Naive B cell (primary cell): ENCODE measurements around the gene MAP4K4. TPM values are rescaled to one million over a fixed set of nuclear protein-coding genes. Genes with fewer than 3 reads are reported as not detected.

Source experiments
- ATAC-seq, 2 donors: fragments of 150-1000 bp; cut with Tn5 transposase; 2 replicates each; pipeline ENCODE4 v1.10.0; 2021; ENCODE audit warnings: low read depth in 2 of 2, mild to moderate bottlenecking in 2 of 2, moderate library complexity in 2 of 2
- DNase-seq: peaks from one replicate; pipeline ENCODE4 v3.0.0; 2022
- H3K27ac Mint-ChIP-seq, 6 donors: one replicate each; pipeline ENCODE4 v1.8.0; 2020 to 2022; ENCODE audit warnings: mild to moderate bottlenecking in 6 of 6, mixed read lengths in 6 of 6, moderate library complexity in 5 of 6, inconsistent platforms in 2 of 6
- H3K27me3 Mint-ChIP-seq, 3 donors: one replicate each; pipeline ENCODE4 v1.8.0; 2021 to 2022; ENCODE audit warnings: mixed read lengths in 3 of 3, mild to moderate bottlenecking in 1 of 3
- H3K36me3 Mint-ChIP-seq, 2 donors: one replicate each; pipeline ENCODE4 v1.8.0; 2020 to 2022; ENCODE audit warnings: mixed read lengths in 2 of 2, inconsistent platforms in 1 of 2, mild to moderate bottlenecking in 1 of 2
- H3K4me1 Mint-ChIP-seq, 3 donors: one replicate each; pipeline ENCODE4 v1.8.0; 2020 to 2022; ENCODE audit warnings: mixed read lengths in 3 of 3, inconsistent platforms in 1 of 3, mild to moderate bottlenecking in 1 of 3, moderate library complexity in 1 of 3
- H3K4me3 Mint-ChIP-seq, 8 donors: one replicate each; pipeline ENCODE4 v1.8.0; 2020 to 2022; ENCODE audit warnings: mild to moderate bottlenecking in 8 of 8, mixed read lengths in 8 of 8, moderate library complexity in 8 of 8, inconsistent platforms in 2 of 8
- H3K9me3 Mint-ChIP-seq, 7 donors: one replicate each; pipeline ENCODE4 v1.8.0; 2020 to 2022; ENCODE audit warnings: mixed read lengths in 7 of 7, mild to moderate bottlenecking in 5 of 7, inconsistent platforms in 2 of 7, moderate library complexity in 1 of 7
- polyA plus RNA-seq, 6 donors: library from polyadenylated mRNA; unstranded; fragments of 300-500 nt; fragmentation: Illumina TruSeq; gene quantifications; one replicate each; pipeline ENCODE4 v1.2.3, GENCODE V29; 2021; ENCODE audit warnings: low read depth in 6 of 6

MAP4K4 gene
- polyA plus RNA-seq, 6 donors from 2014 or later, result 11.8 to 36.0 (median 20.3) TPM

DNA sequence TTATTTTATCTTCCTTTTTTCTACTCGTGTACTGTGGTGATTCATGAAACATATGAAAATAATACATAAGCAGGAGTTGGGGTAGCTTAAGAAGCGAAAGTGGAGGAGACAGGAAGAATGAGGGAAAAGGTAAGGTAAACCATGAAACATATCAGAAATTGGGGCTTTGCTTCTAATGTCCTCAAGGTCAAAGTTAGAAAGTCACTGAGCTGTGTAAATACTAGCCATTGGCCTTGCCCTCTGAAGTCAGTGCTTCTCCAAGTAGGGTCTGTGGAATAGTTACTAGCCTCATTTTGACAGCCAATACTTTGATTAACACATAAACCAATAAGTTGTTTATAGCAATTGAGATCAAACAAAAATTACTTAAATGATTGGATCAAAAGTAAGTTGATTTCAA lies 117.2 kb downstream of the MAP4K4 start:
- H3K27ac Mint-ChIP-seq, result peak overlapping the region in 2 of 6 donors; percentile 81 to 86
- no peak for DNase-seq
- H3K4me3 Mint-ChIP-seq, result no peak overlapping the region
- peaks cover 70 to 85% (median 77%) of the 10 kb centered on the region in 3 donors for H3K4me1 Mint-ChIP-seq
- no peaks in the 10 kb centered on the region for H3K27me3 Mint-ChIP-seq
- no peak for ATAC-seq
- no peaks in the 10 kb centered on the region for H3K9me3 Mint-ChIP-seq
- H3K36me3 Mint-ChIP-seq, result peaks cover 0 to 7% of the 10 kb centered on the region in 2 donors

GRCh38 chr2:101815154-101815553 lies 117.6 kb downstream of the MAP4K4 start:
- Mint-ChIP-seq H3K27ac (peak overlapping the region in 1 of 6 donors; percentile 12), H3K36me3 (peaks cover 0 to 7% of the 10 kb centered on the region in 2 donors), H3K4me3 (no peak overlapping the region)

DNA sequence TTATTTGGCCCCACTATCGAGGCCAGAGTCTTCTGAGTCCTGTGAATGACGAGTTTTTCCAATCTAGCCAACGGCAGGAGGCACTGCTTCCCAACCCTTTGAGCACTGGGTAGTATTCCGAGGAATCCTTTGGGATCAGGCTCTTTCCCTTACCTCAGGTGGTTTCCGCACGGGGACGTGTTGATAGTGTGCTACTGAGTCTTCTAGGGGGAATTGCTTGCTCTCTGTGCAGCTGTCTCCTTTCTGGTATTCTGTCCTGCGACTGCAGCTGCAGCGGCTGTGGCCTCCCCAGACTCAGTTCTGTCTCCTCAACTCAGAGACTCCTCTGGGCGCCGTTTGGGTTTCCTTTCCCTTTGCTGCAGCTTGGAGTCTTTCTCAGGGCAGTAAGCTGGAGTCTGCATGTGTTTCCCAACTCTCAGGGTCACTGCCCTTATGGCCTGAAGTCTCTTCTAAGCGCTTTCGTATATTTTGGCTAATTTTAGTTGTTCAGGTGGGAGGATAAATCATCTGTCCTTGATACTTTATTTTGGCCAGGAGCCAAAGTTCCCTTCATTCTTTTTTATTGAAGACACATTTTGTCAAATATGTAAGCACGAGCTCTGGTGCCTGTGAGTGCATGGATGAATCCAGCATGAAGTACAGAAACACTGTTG lies 118.4 kb downstream of the MAP4K4 start:
- no peaks in the 10 kb centered on the region for H3K27me3 Mint-ChIP-seq
- ATAC-seq (no peak), DNase-seq (no peak)
- peaks cover 0 to 7% of the 10 kb centered on the region in 2 donors for H3K36me3 Mint-ChIP-seq
- peaks cover 75 to 89% (median 83%) of the 10 kb centered on the region in 3 donors for H3K4me1 Mint-ChIP-seq
- no peaks in the 10 kb centered on the region for H3K9me3 Mint-ChIP-seq
- peak overlapping the region in 1 of 8 donors; percentile 24 for H3K4me3 Mint-ChIP-seq
- H3K27ac Mint-ChIP-seq, result peak overlapping the region in 5 of 6 donors; percentile 62 to 91 (median 64)

More at GRCh38 chr2:101815154-101815553, 117.6 kb downstream of the MAP4K4 start:
- H3K4me1 Mint-ChIP-seq, result peaks cover 72 to 86% (median 79%) of the 10 kb centered on the region in 3 donors
- DNase-seq, result no peak
- H3K9me3 Mint-ChIP-seq, result no peaks in the 10 kb centered on the region
- H3K27me3 Mint-ChIP-seq, result no peaks in the 10 kb centered on the region
- no peak for ATAC-seq

- H3K9me3 Mint-ChIP-seq, result no peaks in the 10 kb centered on the region
- peaks cover 74 to 92% (median 85%) of the 10 kb centered on the region in 3 donors for H3K4me1 Mint-ChIP-seq
- peak overlapping the region in 4 of 6 donors; percentile 62 to 91 (median 70) for H3K27ac Mint-ChIP-seq
- peak overlapping the region in 2 of 8 donors; percentile 8 to 63 for H3K4me3 Mint-ChIP-seq
- peaks cover 0 to 2% of the 10 kb centered on the region in 2 donors for H3K36me3 Mint-ChIP-seq
- no peaks in the 10 kb centered on the region for H3K27me3 Mint-ChIP-seq
- ATAC-seq (no peak), DNase-seq (no peak)
Observed at GRCh38 chr2:101816598-101816997, 119.1 kb downstream of the MAP4K4 start.

GRCh38 chr2:101817481-101817880 lies 120.0 kb downstream of the MAP4K4 start:
- no peaks in the 10 kb centered on the region for H3K36me3 Mint-ChIP-seq
- H3K9me3 Mint-ChIP-seq, result no peaks in the 10 kb centered on the region
- no peak for ATAC-seq
- H3K4me3 Mint-ChIP-seq, result peak overlapping the region in 2 of 8 donors; percentile 16 to 26
- peak overlapping the region in 5 of 6 donors; percentile 30 to 85 (median 75) for H3K27ac Mint-ChIP-seq
- H3K27me3 Mint-ChIP-seq, result no peaks in the 10 kb centered on the region
- DNase-seq, result no peak
- peaks cover 67 to 87% (median 79%) of the 10 kb centered on the region in 3 donors for H3K4me1 Mint-ChIP-seq

- Mint-ChIP-seq H3K36me3 (no peaks in the 10 kb centered on the region), H3K4me3 (peak overlapping the region in 2 of 8 donors; percentile 5 to 59), H3K4me1 (peaks cover 73 to 92% (median 81%) of the 10 kb centered on the region in 3 donors), H3K27ac (peak overlapping the region in 5 of 6 donors; percentile 41 to 86 (median 73)), H3K9me3 (no peaks in the 10 kb centered on the region), H3K27me3 (no peaks in the 10 kb centered on the region)
- no peak for DNase-seq
- ATAC-seq, result no peak
Observed at GRCh38 chr2:101818531-101819451, 121.3 kb downstream of the MAP4K4 start.

GRCh38 chr2:101820519-101820918 lies 123.0 kb downstream of the MAP4K4 start:
- ATAC-seq (no peak), DNase-seq (no peak)
- peaks cover 62 to 77% (median 70%) of the 10 kb centered on the region in 3 donors for H3K4me1 Mint-ChIP-seq
- no peak overlapping the region for H3K4me3 Mint-ChIP-seq
- no peaks in the 10 kb centered on the region for H3K36me3 Mint-ChIP-seq
- H3K27me3 Mint-ChIP-seq, result no peaks in the 10 kb centered on the region
- no peaks in the 10 kb centered on the region for H3K9me3 Mint-ChIP-seq
- peak overlapping the region in 5 of 6 donors; percentile 2 to 76 (median 54) for H3K27ac Mint-ChIP-seq

GRCh38 chr2:101821059-101821805 lies 123.7 kb downstream of the MAP4K4 start:
- peak overlapping the region in 4 of 6 donors; percentile 2 to 40 (median 22) for H3K27ac Mint-ChIP-seq
- ATAC-seq (no peak), DNase-seq (no peak)
- H3K4me3 Mint-ChIP-seq, result no peak overlapping the region
- no peaks in the 10 kb centered on the region for H3K27me3 Mint-ChIP-seq
- H3K4me1 Mint-ChIP-seq, result peaks cover 55 to 70% (median 63%) of the 10 kb centered on the region in 3 donors
- no peaks in the 10 kb centered on the region for H3K36me3 Mint-ChIP-seq
- H3K9me3 Mint-ChIP-seq, result no peaks in the 10 kb centered on the region

- DNase-seq (no peak), ATAC-seq (no peak)
- peak overlapping the region in 1 of 6 donors; percentile 16 for H3K27ac Mint-ChIP-seq
- H3K4me1 Mint-ChIP-seq, result peaks cover 48 to 70% (median 60%) of the 10 kb centered on the region in 3 donors
- H3K4me3 Mint-ChIP-seq, result no peak overlapping the region
- H3K9me3 Mint-ChIP-seq, result no peaks in the 10 kb centered on the region
- H3K36me3 Mint-ChIP-seq, result peaks cover 2% of the 10 kb centered on the region in 2 donors
- H3K27me3 Mint-ChIP-seq, result no peaks in the 10 kb centered on the region
Observed at GRCh38 chr2:101821828-101822458, 124.4 kb downstream of the MAP4K4 start.

GRCh38 chr2:101823347-101823791 lies 125.9 kb downstream of the MAP4K4 start:
- DNase-seq, result peak; percentile 54
- peak overlapping the region in 2 of 8 donors; percentile 15 to 67 for H3K4me3 Mint-ChIP-seq
- peaks cover 46 to 69% (median 60%) of the 10 kb centered on the region in 3 donors for H3K4me1 Mint-ChIP-seq
- ATAC-seq, result peak; percentile 91 to 92
- H3K9me3 Mint-ChIP-seq, result no peaks in the 10 kb centered on the region
- H3K36me3 Mint-ChIP-seq, result peaks cover 5 to 8% of the 10 kb centered on the region in 2 donors
- H3K27me3 Mint-ChIP-seq, result no peaks in the 10 kb centered on the region
- peak overlapping the region in 5 of 6 donors; percentile 14 to 89 (median 71) for H3K27ac Mint-ChIP-seq

DNA sequence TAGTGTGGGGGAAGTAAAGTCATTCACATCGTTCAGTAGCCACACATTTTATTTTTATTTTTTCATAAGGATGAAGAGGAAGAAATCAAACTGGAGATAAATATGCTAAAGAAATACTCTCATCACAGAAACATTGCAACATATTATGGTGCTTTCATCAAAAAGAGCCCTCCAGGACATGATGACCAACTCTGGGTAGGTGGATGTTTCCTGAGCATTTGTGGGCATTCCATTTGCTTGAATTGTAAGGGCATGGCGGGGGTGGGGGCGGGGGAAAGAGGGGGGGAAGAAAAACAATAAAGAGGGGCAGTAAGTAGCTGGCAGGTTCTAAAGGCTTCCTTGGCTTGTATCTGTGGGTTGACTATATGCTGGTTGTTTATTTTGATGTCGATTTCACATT lies 126.4 kb downstream of the MAP4K4 start:
- Mint-ChIP-seq H3K27ac (peak overlapping the region in 2 of 6 donors; percentile 14 to 71), H3K4me3 (no peak overlapping the region), H3K27me3 (no peaks in the 10 kb centered on the region), H3K4me1 (peaks cover 43 to 69% (median 62%) of the 10 kb centered on the region in 3 donors), H3K9me3 (no peaks in the 10 kb centered on the region), H3K36me3 (peaks cover 5 to 8% of the 10 kb centered on the region in 2 donors)
- no peak for ATAC-seq
- no peak for DNase-seq

DNA sequence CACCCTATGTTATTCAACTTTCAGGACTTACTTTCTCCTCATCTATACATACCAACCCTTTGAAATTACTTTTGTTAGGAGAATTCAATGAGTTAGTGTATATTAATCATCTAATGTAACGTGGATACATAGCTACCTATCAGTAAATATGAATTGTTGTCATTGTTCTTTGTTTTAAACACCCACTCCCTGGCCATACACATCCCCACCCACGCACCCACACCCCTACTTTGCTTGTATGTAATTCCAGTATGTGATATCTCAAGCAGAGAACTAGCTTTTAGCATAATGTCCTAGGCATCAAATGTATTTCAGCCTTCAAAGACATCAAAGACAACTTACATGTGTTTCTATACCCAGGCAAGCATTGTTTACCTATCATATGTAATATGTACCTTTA lies 129.2 kb downstream of the MAP4K4 start:
- Mint-ChIP-seq H3K27ac (peak overlapping the region in 1 of 6 donors; percentile 51), H3K27me3 (no peaks in the 10 kb centered on the region), H3K4me1 (peaks cover 51 to 64% (median 63%) of the 10 kb centered on the region in 3 donors), H3K36me3 (peaks cover 15 to 17% of the 10 kb centered on the region in 2 donors), H3K4me3 (no peak overlapping the region), H3K9me3 (no peaks in the 10 kb centered on the region)
- ATAC-seq (no peak), DNase-seq (no peak)
